GM12878 (cell line): ENCODE measurements around the gene ARL14EP. TPM values are rescaled to one million over a fixed set of nuclear protein-coding genes. Genes with fewer than 3 reads are reported as not detected.

Source experiments
- ATAC-seq: fragments of 200-7000 bp; cut with Tn5 transposase; 3 replicates; pipeline ENCODE4 v1.9.1; 2020; ENCODE audit warnings: mild to moderate bottlenecking, moderate library complexity
- BruUV-seq: library from RNA; stranded (reverse); fragments of 400-500 nt; replicated peaks from 2 replicates; lab custom pipeline; 2021; lab: Mats Ljungman, UMichigan
- CTCF ChIA-PET: fragments of 300-600 bp; sonication (Branson Sonifier 250); formaldehyde crosslinking; extraction: SDS; loops from one replicate; lab custom pipeline; 2021; ENCODE audit warnings: inconsistent platforms; lab: Yijun Ruan, JAX
- POLR2A ChIA-PET: fragments of 350-600 bp; formaldehyde crosslinking; extraction: SDS; loops from one replicate; lab custom pipeline; 2021; ENCODE audit warnings: inconsistent platforms; lab: Charles Lee
- RAD21 ChIA-PET: fragments of 300-600 bp; sonication (Branson Sonifier 250); formaldehyde crosslinking; loops from one replicate; lab custom pipeline; 2023; ENCODE audit warnings: antibody characterized with exemption; ENCODE audit not compliant: unreplicated experiment; lab: Charles Lee
- SMC1A ChIA-PET: fragments of 300-600 bp; sonication (Branson Sonifier 250); formaldehyde crosslinking; loops from one replicate; lab custom pipeline; 2023; ENCODE audit not compliant: unreplicated experiment, uncharacterized antibody; lab: Charles Lee
- DNase-seq: peaks from one replicate; pipeline ENCODE4 v3.0.0-alpha.2; 2011; ENCODE audit warnings: low read depth, low spot score
- FAIRE-seq: peaks from 3 replicates; lab custom pipeline; 2011; peaks lifted over from hg19 to GRCh38; lab: Jason Lieb, UNC
- H2AFZ ChIP-seq: 2 replicates; pipeline ENCODE4 v1.6.0; 2011; ENCODE audit warnings: low read depth, low read length, control low read depth; ENCODE audit not compliant: control insufficient read depth
- H3K27ac ChIP-seq: 2 replicates; pipeline ENCODE4 v1.5.1; 2011; ENCODE audit warnings: control low read depth; ENCODE audit not compliant: control insufficient read depth, insufficient read depth
- H3K27me3 ChIP-seq, 2 experiments: replicated peaks in 1 of 2; 2 replicates each; pipeline versions ENCODE4 v1.6.0 to v1.6.1; 2011; ENCODE audit warnings: low read length in 1 of 2; ENCODE audit not compliant: control insufficient read depth in 2 of 2, insufficient read depth in 2 of 2
- H3K36me3 ChIP-seq, 2 experiments: 2 replicates each; pipeline ENCODE4 v1.5.1; 2011; ENCODE audit warnings: low read length in 1 of 2; ENCODE audit not compliant: control insufficient read depth in 2 of 2, insufficient read depth in 2 of 2
- H3K4me1 ChIP-seq: 2 replicates; pipeline ENCODE4 v1.6.1; 2011; ENCODE audit warnings: mild to moderate bottlenecking, low read length, moderate library complexity, mixed read lengths; ENCODE audit not compliant: control insufficient read depth, insufficient read depth
- H3K4me2 ChIP-seq: 2 replicates; pipeline ENCODE4 v1.6.0; 2011; ENCODE audit warnings: control low read depth; ENCODE audit not compliant: control insufficient read depth, insufficient read depth
- H3K4me3 ChIP-seq: fragments of 200-600 bp; sonication (generic); 2 replicates; pipeline ENCODE4 v1.5.1; 2016
- H3K79me2 ChIP-seq: 2 replicates; pipeline ENCODE4 v1.6.0; 2011; ENCODE audit warnings: low read length; ENCODE audit not compliant: control insufficient read depth, insufficient read depth
- H3K9ac ChIP-seq: 2 replicates; pipeline ENCODE4 v1.8.0; 2011; ENCODE audit warnings: low read length, control low read depth, mixed read lengths; ENCODE audit not compliant: control insufficient read depth, insufficient read depth
- H3K9me3 ChIP-seq: replicated peaks from 3 replicates; pipeline ENCODE4 v1.5.1; 2011; ENCODE audit warnings: mild to moderate bottlenecking, low read length; ENCODE audit not compliant: control insufficient read depth, insufficient read depth
- H4K20me1 ChIP-seq: 2 replicates; pipeline ENCODE4 v1.6.0; 2011; ENCODE audit not compliant: control insufficient read depth, insufficient read depth
- CEBPZ ChIP-seq: fragments of 150-350 bp; IDR thresholded peaks from 2 replicates; pipeline ENCODE4 v1.6.1; 2016; ENCODE audit warnings: low read depth, low read length
- HSF1 ChIP-seq: fragments of 150-350 bp; IDR thresholded peaks from 2 replicates; pipeline ENCODE4 v1.6.1; 2014; ENCODE audit warnings: mild to moderate bottlenecking, low read depth, low read length
- JUND ChIP-seq: IDR thresholded peaks from 2 replicates; pipeline ENCODE4 v1.6.1; 2012; ENCODE audit warnings: low read depth, mild to moderate bottlenecking, low read length, improper control_type of control experiment, moderate library complexity
- NFIC ChIP-seq: IDR thresholded peaks from 2 replicates; pipeline ENCODE4 v1.6.1; 2012; ENCODE audit warnings: low read depth, mild to moderate bottlenecking, inconsistent platforms, low read length, moderate library complexity
- POLR2AphosphoS2 ChIP-seq: IDR thresholded peaks from 2 replicates; pipeline ENCODE4 v1.6.1; 2011; ENCODE audit warnings: low read depth, mild to moderate bottlenecking, low read length, improper control_type of control experiment, moderate library complexity
- RAD21 ChIP-seq: IDR thresholded peaks from 2 replicates; pipeline ENCODE4 v1.6.1; 2011; ENCODE audit warnings: mild to moderate bottlenecking, low read depth, low read length, moderate library complexity; ENCODE audit not compliant: insufficient read depth
- SMAD5 ChIP-seq: IDR thresholded peaks from 2 replicates; pipeline ENCODE4 v1.6.1; 2016; ENCODE audit warnings: antibody characterized with exemption, low read depth
- SPI1 ChIP-seq: IDR thresholded peaks from 2 replicates; pipeline ENCODE4 v1.6.1; 2011; ENCODE audit warnings: low read depth, mild to moderate bottlenecking, low read length, moderate library complexity, borderline replicate concordance; ENCODE audit not compliant: insufficient read depth
- STAT1 ChIP-seq: fragments of 450-650 bp; conservative IDR thresholded peaks from 2 replicates; pipeline ENCODE4 v1.6.1; 2014; ENCODE audit warnings: antibody characterized with exemption, mild to moderate bottlenecking
- WGBS: methylation state at CpG from one replicate; pipeline ENCODE4 v1.1.6; 2016; ENCODE audit warnings: low lambda C conversion rate; ENCODE audit not compliant: insufficient replicate concordance, insufficient coverage; ENCODE audit errors: missing lambda C conversion rate; 5-methylcytosine and 5-hydroxymethylcytosine counted together
- in situ Hi-C: fragments of 300-500 bp; cut with MboI; formaldehyde crosslinking; loops from 9 replicates; pipeline ENCODE4 v1.14.3; 2018; ENCODE audit warnings: mixed read lengths
- intact Hi-C: fragments of 100-400 bp; cut with micrococcal nuclease; formaldehyde crosslinking; loops from one replicate; pipeline ENCODE4 v1.14.2; 2022; ENCODE audit not compliant: unreplicated experiment
- polyA plus RNA-seq, 11 experiments: library from polyadenylated mRNA; depleted of rRNA in 4 of 11; unstranded in 6 of 11; stranded (reverse) in 5 of 11; fragments of >200 nt; fragmentation: Nextera tagmentation in 4 of 11; fragmentation: Illumina TruSeq in 1 of 11; extraction: Ambion mirVana in 4 of 11; extraction: Trizol in 1 of 11; gene quantifications; 1 replicate in 1 of 11; 2 replicates in 10 of 11; pipeline versions ENCODE4 v1.2.1 to v1.2.3, GENCODE V29; 2011 to 2016; ENCODE audit warnings: inconsistent platforms in 2 of 11, missing spikeins in 2 of 11, low read depth in 1 of 11
- total RNA-seq, 4 experiments: library from RNA; depleted of rRNA in 3 of 4; stranded (reverse); fragments of >200 nt in 3 of 4; fragmentation: Illumina TruSeq in 1 of 4; extraction: Trizol in 1 of 4; gene quantifications; 2 replicates each; pipeline versions ENCODE4 v1.2.1 to v1.2.3, GENCODE V29; 2013 to 2021
- TF ChIP-seq, protein P1 (sequence below): fragments of 450-650 bp; IDR thresholded peaks from 2 replicates; pipeline ENCODE4 v1.6.1; 2017; ENCODE audit warnings: antibody characterized with exemption, mild to moderate bottlenecking, moderate library complexity

ARL14EP gene
- total and polyA plus RNA-seq, 10 of the 15 experiments (the other 5 are each of a cell fraction or from before 2014, with no cell fraction given), result 18.1 to 59.8 (median 42.8) TPM

DNA sequence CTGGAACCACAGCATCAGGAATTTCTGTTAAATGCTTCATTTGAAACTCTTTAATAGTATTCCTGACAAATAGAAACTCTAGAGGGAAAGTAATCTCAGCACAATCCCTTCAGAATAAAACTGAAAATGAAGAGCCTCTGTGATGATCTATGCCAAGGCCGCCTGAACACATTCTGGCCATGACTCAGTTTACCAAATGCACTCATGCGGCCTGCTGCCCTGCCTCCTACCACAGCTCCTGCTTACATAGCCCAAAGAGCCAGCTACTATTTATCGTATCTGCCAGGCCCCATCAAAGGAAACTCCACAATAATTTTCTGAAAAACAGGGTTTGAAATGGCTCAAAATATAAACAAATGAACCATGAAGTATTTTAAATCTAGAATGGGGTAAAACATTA is 27.0 kb downstream of the ARL14EP start (continued):
- TF ChIP-seq CEBPZ, result no peak

- H3K4me3 ChIP-seq, result no peak overlapping the region
- DNase-seq (no peak), FAIRE-seq (no peak), ATAC-seq (no peak)
- in situ Hi-C loops (loop anchor here (5.0 kb wide), 1 partner anchor 567 kb away; no protein-coding TSS in a partner anchor), intact Hi-C loops (no loop called here)
- H4K20me1 ChIP-seq, result no peaks in the 10 kb centered on the region
- H3K9ac ChIP-seq, result no peak overlapping the region
- H3K27me3 ChIP-seq, result no peaks in the 10 kb centered on the region; a peak in 1 of 4 replicates
- WGBS, result 75% methylated on average over 3 of the region's 3 CpGs
- no peak overlapping the region for H3K4me2 ChIP-seq
- no peaks in the 10 kb centered on the region for H3K9me3 ChIP-seq
- ChIA-PET POLR2A (no interaction called here), RAD21 (no interaction called here), CTCF (interaction anchor here (1.4 kb wide), 1 partner anchor 11 kb away, joined by 3 read pairs; no protein-coding TSS in a partner anchor), SMC1A (interaction anchor here (1.2 to 1.7 kb wide), 2 partner anchors 16 to 564 kb away, joined by 3 to 5 read pairs; no protein-coding TSS in a partner anchor)
- H3K36me3 ChIP-seq, result no peaks in the 10 kb centered on the region
- no peaks in the 10 kb centered on the region for H3K4me1 ChIP-seq
- no TSS peak for BruUV-seq
- H3K79me2 ChIP-seq, result no peaks in the 10 kb centered on the region
- H2AFZ ChIP-seq, result no peak overlapping the region
- H3K27ac ChIP-seq, result no peak overlapping the region
- TF ChIP-seq SMAD5, result no peak
- TF ChIP-seq, protein P1, sequence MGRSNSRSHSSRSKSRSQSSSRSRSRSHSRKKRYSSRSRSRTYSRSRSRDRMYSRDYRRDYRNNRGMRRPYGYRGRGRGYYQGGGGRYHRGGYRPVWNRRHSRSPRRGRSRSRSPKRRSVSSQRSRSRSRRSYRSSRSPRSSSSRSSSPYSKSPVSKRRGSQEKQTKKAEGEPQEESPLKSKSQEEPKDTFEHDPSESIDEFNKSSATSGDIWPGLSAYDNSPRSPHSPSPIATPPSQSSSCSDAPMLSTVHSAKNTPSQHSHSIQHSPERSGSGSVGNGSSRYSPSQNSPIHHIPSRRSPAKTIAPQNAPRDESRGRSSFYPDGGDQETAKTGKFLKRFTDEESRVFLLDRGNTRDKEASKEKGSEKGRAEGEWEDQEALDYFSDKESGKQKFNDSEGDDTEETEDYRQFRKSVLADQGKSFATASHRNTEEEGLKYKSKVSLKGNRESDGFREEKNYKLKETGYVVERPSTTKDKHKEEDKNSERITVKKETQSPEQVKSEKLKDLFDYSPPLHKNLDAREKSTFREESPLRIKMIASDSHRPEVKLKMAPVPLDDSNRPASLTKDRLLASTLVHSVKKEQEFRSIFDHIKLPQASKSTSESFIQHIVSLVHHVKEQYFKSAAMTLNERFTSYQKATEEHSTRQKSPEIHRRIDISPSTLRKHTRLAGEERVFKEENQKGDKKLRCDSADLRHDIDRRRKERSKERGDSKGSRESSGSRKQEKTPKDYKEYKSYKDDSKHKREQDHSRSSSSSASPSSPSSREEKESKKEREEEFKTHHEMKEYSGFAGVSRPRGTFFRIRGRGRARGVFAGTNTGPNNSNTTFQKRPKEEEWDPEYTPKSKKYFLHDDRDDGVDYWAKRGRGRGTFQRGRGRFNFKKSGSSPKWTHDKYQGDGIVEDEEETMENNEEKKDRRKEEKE, result no peak
- no peak for TF ChIP-seq HSF1
- TF ChIP-seq RAD21, result no peak
- no peak for TF ChIP-seq JUND
- no peak for TF ChIP-seq POLR2AphosphoS2
- no peak for TF ChIP-seq STAT1
- no peak for TF ChIP-seq CEBPZ
- no peak for TF ChIP-seq NFIC
- no peak for TF ChIP-seq SPI1
Observed at GRCh38 chr11:30350384-30350783, 27.5 kb downstream of the ARL14EP start.
